Measurements from ENCODE around the gene COL23A1.

Gene COL23A1

GRCh38 chr5:178576591-178577351, 13.4 kb downstream of the COL23A1 start:
- no peaks in the 10 kb centered on the region for H3K4me1 Mint-ChIP-seq
- no peaks in the 10 kb centered on the region for H3K9me3 Mint-ChIP-seq
- no peak overlapping the region for H3K4me3 Mint-ChIP-seq
- peaks cover 25% of the 10 kb centered on the region for H3K27me3 Mint-ChIP-seq
- H3K27ac Mint-ChIP-seq, result no peak overlapping the region
- no peaks in the 10 kb centered on the region for H3K36me3 Mint-ChIP-seq

- Mint-ChIP-seq H3K36me3 (no peaks in the 10 kb centered on the region), H3K27ac (no peak overlapping the region), H3K4me1 (no peaks in the 10 kb centered on the region), H3K27me3 (peaks cover 22% of the 10 kb centered on the region), H3K4me3 (no peak overlapping the region), H3K9me3 (no peaks in the 10 kb centered on the region)
Observed at GRCh38 chr5:178573216-178573615, 17.0 kb downstream of the COL23A1 start.

- Mint-ChIP-seq H3K9me3 (no peaks in the 10 kb centered on the region), H3K4me1 (no peaks in the 10 kb centered on the region), H3K4me3 (no peak overlapping the region), H3K36me3 (no peaks in the 10 kb centered on the region), H3K27ac (no peak overlapping the region), H3K27me3 (peaks cover 18% of the 10 kb centered on the region)
Observed at GRCh38 chr5:178572617-178573016, 17.6 kb downstream of the COL23A1 start.

- H3K4me3 Mint-ChIP-seq, result no peak overlapping the region
- H3K27me3 Mint-ChIP-seq, result peaks cover 11% of the 10 kb centered on the region
- H3K27ac Mint-ChIP-seq, result no peak overlapping the region
Observed at GRCh38 chr5:178569485-178569884, 20.7 kb downstream of the COL23A1 start.

GRCh38 chr5:178564811-178565550, 25.2 kb downstream of the COL23A1 start:
- Mint-ChIP-seq H3K4me1 (no peaks in the 10 kb centered on the region), H3K9me3 (no peaks in the 10 kb centered on the region)

More at GRCh38 chr5:178569485-178569884, 20.7 kb downstream of the COL23A1 start:
- Mint-ChIP-seq H3K36me3 (no peaks in the 10 kb centered on the region), H3K9me3 (no peaks in the 10 kb centered on the region), H3K4me1 (no peaks in the 10 kb centered on the region)

GRCh38 chr5:178564397-178564796, 25.8 kb downstream of the COL23A1 start:
- Mint-ChIP-seq H3K27ac (no peak overlapping the region), H3K9me3 (no peaks in the 10 kb centered on the region), H3K27me3 (peaks cover 13% of the 10 kb centered on the region), H3K4me1 (no peaks in the 10 kb centered on the region), H3K4me3 (no peak overlapping the region), H3K36me3 (peaks cover 2% of the 10 kb centered on the region)

More at GRCh38 chr5:178564811-178565550, 25.2 kb downstream of the COL23A1 start:
- Mint-ChIP-seq H3K4me3 (no peak overlapping the region), H3K27me3 (peaks cover 13% of the 10 kb centered on the region), H3K36me3 (peaks cover 2% of the 10 kb centered on the region), H3K27ac (no peak overlapping the region)

GRCh38 chr5:178563621-178564020, 26.6 kb downstream of the COL23A1 start:
- Mint-ChIP-seq H3K36me3 (peaks cover 2% of the 10 kb centered on the region), H3K27me3 (peaks cover 17% of the 10 kb centered on the region), H3K4me3 (no peak overlapping the region), H3K4me1 (no peaks in the 10 kb centered on the region), H3K9me3 (no peaks in the 10 kb centered on the region), H3K27ac (no peak overlapping the region)

- Mint-ChIP-seq H3K36me3 (peaks cover 2% of the 10 kb centered on the region), H3K9me3 (no peaks in the 10 kb centered on the region), H3K27ac (no peak overlapping the region), H3K4me1 (no peaks in the 10 kb centered on the region), H3K4me3 (no peak overlapping the region), H3K27me3 (peaks cover 19% of the 10 kb centered on the region)
Observed at GRCh38 chr5:178561746-178562264, 28.4 kb downstream of the COL23A1 start.

GRCh38 chr5:178560911-178561310, 29.3 kb downstream of the COL23A1 start:
- H3K9me3 Mint-ChIP-seq, result no peaks in the 10 kb centered on the region
- H3K4me3 Mint-ChIP-seq, result no peak overlapping the region
- H3K4me1 Mint-ChIP-seq, result no peaks in the 10 kb centered on the region
- peaks cover 2% of the 10 kb centered on the region for H3K36me3 Mint-ChIP-seq
- no peak overlapping the region for H3K27ac Mint-ChIP-seq
- peaks cover 21% of the 10 kb centered on the region for H3K27me3 Mint-ChIP-seq

- Mint-ChIP-seq H3K4me3 (no peak overlapping the region), H3K36me3 (peaks cover 2% of the 10 kb centered on the region), H3K27me3 (peaks cover 9% of the 10 kb centered on the region), H3K4me1 (no peaks in the 10 kb centered on the region), H3K27ac (no peak overlapping the region), H3K9me3 (no peaks in the 10 kb centered on the region)
Observed at GRCh38 chr5:178557416-178557815, 32.8 kb downstream of the COL23A1 start.

- H3K36me3 Mint-ChIP-seq, result no peaks in the 10 kb centered on the region
- H3K4me3 Mint-ChIP-seq, result no peak overlapping the region
- H3K4me1 Mint-ChIP-seq, result no peaks in the 10 kb centered on the region
- no peaks in the 10 kb centered on the region for H3K9me3 Mint-ChIP-seq
- H3K27ac Mint-ChIP-seq, result no peak overlapping the region
- H3K27me3 Mint-ChIP-seq, result peaks cover 10% of the 10 kb centered on the region
Observed at GRCh38 chr5:178555771-178556211, 34.4 kb downstream of the COL23A1 start.

GRCh38 chr5:178555005-178555404, 35.2 kb downstream of the COL23A1 start:
- H3K36me3 Mint-ChIP-seq, result no peaks in the 10 kb centered on the region
- H3K4me3 Mint-ChIP-seq, result no peak overlapping the region
- no peaks in the 10 kb centered on the region for H3K9me3 Mint-ChIP-seq
- H3K27ac Mint-ChIP-seq, result no peak overlapping the region
- H3K4me1 Mint-ChIP-seq, result no peaks in the 10 kb centered on the region
- H3K27me3 Mint-ChIP-seq, result peaks cover 10% of the 10 kb centered on the region

GRCh38 chr5:178554311-178554710, 35.9 kb downstream of the COL23A1 start:
- H3K27me3 Mint-ChIP-seq, result peaks cover 10% of the 10 kb centered on the region
- H3K27ac Mint-ChIP-seq, result no peak overlapping the region
- H3K4me1 Mint-ChIP-seq, result no peaks in the 10 kb centered on the region
- no peaks in the 10 kb centered on the region for H3K9me3 Mint-ChIP-seq
- no peak overlapping the region for H3K4me3 Mint-ChIP-seq
- no peaks in the 10 kb centered on the region for H3K36me3 Mint-ChIP-seq

GRCh38 chr5:178553517-178553916, 36.7 kb downstream of the COL23A1 start:
- Mint-ChIP-seq H3K36me3 (no peaks in the 10 kb centered on the region), H3K9me3 (no peaks in the 10 kb centered on the region), H3K27ac (no peak overlapping the region), H3K4me1 (peaks cover under 1% of the 10 kb centered on the region), H3K27me3 (peaks cover 6% of the 10 kb centered on the region), H3K4me3 (no peak overlapping the region)

GRCh38 chr5:178551468-178551867, 38.7 kb downstream of the COL23A1 start:
- H3K36me3 Mint-ChIP-seq, result no peaks in the 10 kb centered on the region
- peaks cover 5% of the 10 kb centered on the region for H3K4me1 Mint-ChIP-seq
- no peaks in the 10 kb centered on the region for H3K9me3 Mint-ChIP-seq
- no peak overlapping the region for H3K4me3 Mint-ChIP-seq
- no peak overlapping the region for H3K27ac Mint-ChIP-seq
- H3K27me3 Mint-ChIP-seq, result peaks cover 4% of the 10 kb centered on the region

GRCh38 chr5:178551059-178551458, 39.1 kb downstream of the COL23A1 start:
- Mint-ChIP-seq H3K4me3 (no peak overlapping the region), H3K27ac (no peak overlapping the region), H3K27me3 (peaks cover 3% of the 10 kb centered on the region), H3K4me1 (peaks cover 5% of the 10 kb centered on the region), H3K36me3 (no peaks in the 10 kb centered on the region), H3K9me3 (no peaks in the 10 kb centered on the region)
